NT2/D1 (cell line): ENCODE measurements around the gene ARHGEF33.

Source experiments
- DNase-seq: peaks from one replicate; pipeline ENCODE4 v3.0.0-alpha.2; 2011; ENCODE audit warnings: low read depth, low spot score
- H3K27me3 ChIP-seq: 2 replicates; pipeline ENCODE4 v1.6.0; 2011; ENCODE audit warnings: mild to moderate bottlenecking; ENCODE audit not compliant: insufficient read length, insufficient read depth
- H3K36me3 ChIP-seq: 2 replicates; pipeline ENCODE4 v1.6.1; 2011; ENCODE audit warnings: mild to moderate bottlenecking, low read length, mixed read lengths; ENCODE audit not compliant: insufficient read depth, insufficient read length
- H3K4me1 ChIP-seq: 2 replicates; pipeline ENCODE4 v1.5.1; 2011; ENCODE audit not compliant: insufficient read depth, insufficient read length
- H3K4me3 ChIP-seq: 2 replicates; pipeline ENCODE4 v1.5.1; 2011; ENCODE audit warnings: low read depth; ENCODE audit not compliant: insufficient read length
- H3K9ac ChIP-seq: 2 replicates; pipeline ENCODE4 v1.6.0; 2011; ENCODE audit warnings: low read depth; ENCODE audit not compliant: insufficient read length
- H3K9me3 ChIP-seq: 2 replicates; pipeline ENCODE4 v1.5.1; 2011; ENCODE audit warnings: mild to moderate bottlenecking, low read length; ENCODE audit not compliant: insufficient read depth
- SUZ12 ChIP-seq: IDR thresholded peaks from 2 replicates; pipeline ENCODE4 v1.6.1; 2011; ENCODE audit not compliant: insufficient read length, insufficient read depth; ENCODE audit errors: extremely low read depth
- YY1 ChIP-seq: IDR thresholded peaks from 2 replicates; pipeline ENCODE4 v1.6.1; 2011; ENCODE audit not compliant: insufficient read length, insufficient read depth
- ZNF274 ChIP-seq: IDR thresholded peaks from 2 replicates; pipeline ENCODE4 v1.6.1; 2011; ENCODE audit warnings: mild to moderate bottlenecking, low read depth, low read length

ARHGEF33 gene

GRCh38 chr2:38978908-38979307, 89.2 kb downstream of the ARHGEF33 start:
- no peak overlapping the region for H3K4me3 ChIP-seq
- H3K9ac ChIP-seq = no peak overlapping the region
- no peaks in the 10 kb centered on the region for H3K4me1 ChIP-seq
- H3K27me3 ChIP-seq = no peaks in the 10 kb centered on the region
- no peaks in the 10 kb centered on the region for H3K36me3 ChIP-seq
- no peaks in the 10 kb centered on the region for H3K9me3 ChIP-seq
- no peak for TF ChIP-seq ZNF274
- no peak for TF ChIP-seq SUZ12
- no peak for TF ChIP-seq YY1
- DNase-seq = no peak

GRCh38 chr2:38981003-38981669, 91.5 kb downstream of the ARHGEF33 start:
- no peak for TF ChIP-seq ZNF274
- no peak for TF ChIP-seq SUZ12
- TF ChIP-seq YY1 = no peak
- no peak overlapping the region for H3K9ac ChIP-seq
- H3K4me3 ChIP-seq = no peak overlapping the region
- H3K9me3 ChIP-seq = no peaks in the 10 kb centered on the region
- H3K36me3 ChIP-seq = peaks cover 7% of the 10 kb centered on the region
- no peak for DNase-seq
- H3K4me1 ChIP-seq = no peaks in the 10 kb centered on the region
- H3K27me3 ChIP-seq = no peaks in the 10 kb centered on the region

DNA sequence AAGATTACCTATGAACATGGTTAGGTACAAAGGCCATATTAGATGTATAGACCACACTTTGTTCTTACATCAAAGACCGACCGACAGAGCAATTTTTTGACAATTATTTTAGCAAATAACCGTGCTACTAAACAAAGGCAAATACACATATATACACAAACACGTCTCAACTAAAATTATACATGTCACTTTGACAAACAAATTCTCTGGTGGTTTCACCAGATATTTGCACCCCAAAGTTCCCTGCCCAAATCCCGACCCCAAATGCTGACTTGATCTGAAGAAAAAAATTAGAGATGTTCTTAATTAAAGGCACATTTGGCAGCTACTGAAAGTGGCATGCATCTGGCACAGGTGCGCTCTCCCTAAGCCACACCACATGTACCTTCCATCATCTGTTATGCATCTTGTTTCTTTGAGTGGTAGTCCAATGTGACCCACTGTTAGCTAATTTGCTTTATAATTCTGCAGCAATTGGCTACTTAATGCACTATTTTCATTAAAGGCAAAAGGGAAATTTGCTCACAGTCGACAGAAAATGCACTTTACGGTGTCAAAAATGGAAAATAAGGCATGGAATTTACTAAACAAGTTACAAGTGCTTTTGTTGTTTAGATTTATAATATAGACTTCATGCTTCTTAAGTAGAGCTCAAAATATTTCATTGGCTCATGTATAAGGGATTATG, 92.1 kb downstream of the ARHGEF33 start:
- H3K27me3 ChIP-seq = no peaks in the 10 kb centered on the region
- peaks cover 7% of the 10 kb centered on the region for H3K36me3 ChIP-seq
- DNase-seq = no peak
- no peak overlapping the region for H3K4me3 ChIP-seq
- no peaks in the 10 kb centered on the region for H3K9me3 ChIP-seq
- H3K4me1 ChIP-seq = no peaks in the 10 kb centered on the region
- no peak for TF ChIP-seq YY1
- TF ChIP-seq ZNF274 = no peak
- TF ChIP-seq SUZ12 = no peak
- H3K9ac ChIP-seq = no peak overlapping the region

DNA sequence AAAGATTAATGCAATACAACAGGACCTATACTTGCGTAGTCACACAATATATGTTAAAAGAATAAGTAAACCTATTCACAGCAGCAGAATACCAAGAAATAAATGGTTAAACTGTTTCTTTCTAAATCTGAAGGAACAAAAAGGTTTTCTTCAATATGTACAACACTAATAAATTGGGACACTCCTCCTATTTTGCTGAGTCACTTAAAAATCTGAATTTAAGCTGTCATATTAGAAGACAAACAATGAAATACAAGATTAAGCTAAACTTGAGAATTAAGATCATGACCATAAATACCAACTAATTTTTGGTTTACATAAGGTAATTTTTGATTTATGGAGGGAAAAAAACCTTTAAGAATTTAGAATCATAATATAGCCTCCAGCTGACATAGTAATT, 92.8 kb downstream of the ARHGEF33 start:
- TF ChIP-seq ZNF274 (no peak), YY1 (no peak), SUZ12 (no peak)
- H3K9ac ChIP-seq = no peak overlapping the region
- no peak overlapping the region for H3K4me3 ChIP-seq
- H3K9me3 ChIP-seq = no peaks in the 10 kb centered on the region
- H3K36me3 ChIP-seq = peaks cover 7% of the 10 kb centered on the region
- H3K4me1 ChIP-seq = no peaks in the 10 kb centered on the region
- DNase-seq = no peak
- H3K27me3 ChIP-seq = no peaks in the 10 kb centered on the region

GRCh38 chr2:38988716-38989115, 99.0 kb downstream of the ARHGEF33 start:
- Histone ChIP-seq H3K4me3 (no peak overlapping the region), H3K27me3 (no peaks in the 10 kb centered on the region), H3K9ac (no peak overlapping the region), H3K9me3 (no peaks in the 10 kb centered on the region), H3K36me3 (peaks cover 10% of the 10 kb centered on the region), H3K4me1 (no peaks in the 10 kb centered on the region)
- no peak for TF ChIP-seq SUZ12
- no peak for TF ChIP-seq YY1
- no peak for TF ChIP-seq ZNF274
- no peak for DNase-seq

DNA sequence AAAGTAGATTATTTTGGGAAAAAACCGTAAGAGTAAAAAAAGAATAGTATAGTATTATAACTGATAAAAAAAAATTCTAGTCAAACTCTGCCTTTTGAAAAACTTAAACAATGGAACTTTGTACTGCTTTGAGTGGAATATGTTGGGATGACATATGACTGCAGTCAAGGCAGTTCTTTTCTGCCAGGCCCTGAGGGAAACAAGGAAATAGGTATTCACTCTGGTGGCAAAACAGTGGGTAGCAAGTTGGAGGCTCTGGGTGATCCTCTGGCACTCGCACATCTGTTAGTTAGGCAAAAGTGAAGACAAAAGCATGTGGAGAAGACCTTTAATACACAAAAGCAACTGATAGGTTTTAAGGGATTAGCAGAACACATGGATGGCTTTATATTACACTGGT, 102.2 kb downstream of the ARHGEF33 start:
- H3K4me3 ChIP-seq = no peak overlapping the region
- no peak overlapping the region for H3K9ac ChIP-seq
- no peak for DNase-seq
- H3K27me3 ChIP-seq = no peaks in the 10 kb centered on the region
- no peaks in the 10 kb centered on the region for H3K9me3 ChIP-seq
- H3K4me1 ChIP-seq = no peaks in the 10 kb centered on the region
- TF ChIP-seq YY1 (no peak), ZNF274 (no peak)
- H3K36me3 ChIP-seq = peaks cover 22% of the 10 kb centered on the region

GRCh38 chr2:38997781-38998180, 108.1 kb downstream of the ARHGEF33 start:
- Histone ChIP-seq H3K4me1 (no peaks in the 10 kb centered on the region), H3K9me3 (no peaks in the 10 kb centered on the region), H3K9ac (no peak overlapping the region), H3K36me3 (peaks cover 23% of the 10 kb centered on the region), H3K27me3 (no peaks in the 10 kb centered on the region), H3K4me3 (no peak overlapping the region)
- no peak for DNase-seq
- TF ChIP-seq ZNF274 (no peak), YY1 (no peak), SUZ12 (no peak)
